ENCODE results near the gene GRB10.

The GRB10 gene

DNA sequence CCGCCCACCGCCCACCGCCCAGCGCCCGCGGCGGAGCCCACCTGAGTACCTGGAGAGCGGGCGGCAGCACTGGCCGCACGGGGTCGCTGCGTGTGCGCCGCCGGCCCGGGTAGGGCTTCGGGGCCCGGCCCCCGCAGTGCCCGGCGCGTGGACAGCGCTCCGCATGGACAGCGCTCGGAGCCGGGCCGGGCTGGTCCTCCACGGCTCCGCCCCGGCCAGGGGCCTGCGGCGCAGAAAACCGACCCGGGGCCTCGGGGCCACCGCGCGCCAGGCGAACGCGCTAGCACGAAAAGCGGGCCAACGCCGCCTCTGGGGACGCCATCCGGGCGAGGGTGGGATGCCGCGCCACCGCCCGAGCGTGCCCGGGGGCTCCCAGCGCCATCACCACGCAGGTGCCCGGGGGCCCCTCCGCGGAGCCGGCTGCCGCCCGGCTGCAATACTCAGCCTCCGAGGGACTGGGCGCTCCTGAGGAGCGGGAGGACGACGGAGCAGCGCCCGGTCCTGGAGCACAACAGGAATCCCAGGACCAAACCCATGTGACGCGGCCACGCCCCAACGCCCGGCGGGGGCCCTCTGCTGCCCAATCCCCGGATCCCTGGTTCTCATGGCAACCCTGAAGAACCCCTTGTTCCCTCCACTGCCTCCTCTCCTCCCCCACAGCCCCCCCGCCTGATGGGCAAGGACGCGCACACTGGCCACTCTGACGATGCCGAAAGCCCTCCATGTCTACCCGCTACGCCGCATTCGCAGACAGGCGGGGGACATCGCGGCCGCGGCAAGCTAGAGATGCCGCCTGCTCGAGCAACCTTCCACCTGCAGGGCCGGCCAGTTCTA is at the start of gene GRB10:
Gene GRB10 (minus strand): TSS at position 522 of the 834 bp plus-strand sequence. CDS start 50,574 bp downstream, outside the sequence.
- Histone ChIP-seq H3K4me2 (ENCODE audit: insufficient read depth, low read length) (no peak within 1 kb of the TSS), H3K4me3 (ENCODE audit: low read depth in 1 of 2, low read length in 2 of 2) (no peak within 1 kb of the TSS), H3K79me2 (ENCODE audit: insufficient read depth, low read length) (no peaks in the 10 kb centered on the region), H2AFZ (ENCODE audit: low read depth, low read length) (no peak within 1 kb of the TSS), H3K36me3 (ENCODE audit: insufficient read depth, low read length) (no peaks in the 10 kb centered on the region), H3K9ac (ENCODE audit: low read depth, low read length) (no peak within 1 kb of the TSS), H3K27me3 (ENCODE audit: insufficient read depth, low read length, poor library complexity) (peaks cover 6% of the 10 kb centered on the region), H3K4me1 (ENCODE audit: insufficient read depth, low read length) (no peaks in the 10 kb centered on the region), H4K20me1 (ENCODE audit: insufficient read depth, low read length) (no peaks in the 10 kb centered on the region), H3K9me3 (ENCODE audit: insufficient read depth, low read length, severe bottlenecking) (no peaks in the 10 kb centered on the region), H3K27ac (ENCODE audit: low read length) (no peak within 1 kb of the TSS)
- ATAC-seq (ENCODE audit: insufficient read depth, low read depth) (no peak), DNase-seq (no peak)
- TF ChIP-seq, protein P1, sequence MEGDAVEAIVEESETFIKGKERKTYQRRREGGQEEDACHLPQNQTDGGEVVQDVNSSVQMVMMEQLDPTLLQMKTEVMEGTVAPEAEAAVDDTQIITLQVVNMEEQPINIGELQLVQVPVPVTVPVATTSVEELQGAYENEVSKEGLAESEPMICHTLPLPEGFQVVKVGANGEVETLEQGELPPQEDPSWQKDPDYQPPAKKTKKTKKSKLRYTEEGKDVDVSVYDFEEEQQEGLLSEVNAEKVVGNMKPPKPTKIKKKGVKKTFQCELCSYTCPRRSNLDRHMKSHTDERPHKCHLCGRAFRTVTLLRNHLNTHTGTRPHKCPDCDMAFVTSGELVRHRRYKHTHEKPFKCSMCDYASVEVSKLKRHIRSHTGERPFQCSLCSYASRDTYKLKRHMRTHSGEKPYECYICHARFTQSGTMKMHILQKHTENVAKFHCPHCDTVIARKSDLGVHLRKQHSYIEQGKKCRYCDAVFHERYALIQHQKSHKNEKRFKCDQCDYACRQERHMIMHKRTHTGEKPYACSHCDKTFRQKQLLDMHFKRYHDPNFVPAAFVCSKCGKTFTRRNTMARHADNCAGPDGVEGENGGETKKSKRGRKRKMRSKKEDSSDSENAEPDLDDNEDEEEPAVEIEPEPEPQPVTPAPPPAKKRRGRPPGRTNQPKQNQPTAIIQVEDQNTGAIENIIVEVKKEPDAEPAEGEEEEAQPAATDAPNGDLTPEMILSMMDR (IDR thresholded peaks at IDR 0.05; ENCODE audit: borderline replicate concordance, extremely low read depth, low read length, poor library complexity, severe bottlenecking): no peak
- no peak for TF ChIP-seq EZH2 (IDR thresholded peaks at IDR 0.05; ENCODE audit: borderline replicate concordance, low read depth, low read length, severe bottlenecking)

DNA sequence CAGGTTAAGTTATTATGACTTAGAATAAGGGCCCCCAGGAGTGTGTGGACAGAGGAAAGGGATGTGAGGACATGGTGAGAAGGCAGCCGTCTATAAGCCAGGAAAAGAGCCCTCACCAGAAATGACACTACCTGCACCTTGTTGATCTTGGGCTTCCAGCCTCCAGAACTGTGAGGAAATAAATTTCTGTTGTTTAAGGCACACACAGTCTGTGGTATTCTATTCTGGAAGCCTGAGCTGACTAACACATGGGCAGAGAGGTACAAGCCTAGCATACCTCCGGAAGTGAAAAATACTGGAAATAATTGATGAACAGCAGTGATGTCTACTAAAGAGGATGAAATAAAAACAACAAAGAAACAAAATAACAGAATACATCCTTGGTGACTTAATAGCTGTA is 46.1 kb upstream of the GRB10 start:
- Histone ChIP-seq H3K79me2 (ENCODE audit: insufficient read depth, low read length) (no peaks in the 10 kb centered on the region), H3K4me2 (ENCODE audit: insufficient read depth, low read length) (no peak overlapping the region), H3K27ac (ENCODE audit: low read length) (no peak overlapping the region), H3K9me3 (ENCODE audit: insufficient read depth, low read length, severe bottlenecking) (no peaks in the 10 kb centered on the region), H3K27me3 (ENCODE audit: insufficient read depth, low read length, poor library complexity) (peaks cover 3% of the 10 kb centered on the region), H3K4me3 (ENCODE audit: low read depth in 1 of 2, low read length in 2 of 2) (no peak overlapping the region), H3K9ac (ENCODE audit: low read depth, low read length) (no peak overlapping the region), H4K20me1 (ENCODE audit: insufficient read depth, low read length) (no peaks in the 10 kb centered on the region), H3K4me1 (ENCODE audit: insufficient read depth, low read length) (no peaks in the 10 kb centered on the region), H2AFZ (ENCODE audit: low read depth, low read length) (no peak overlapping the region), H3K36me3 (ENCODE audit: insufficient read depth, low read length) (no peaks in the 10 kb centered on the region)
- no peak for ATAC-seq (ENCODE audit: insufficient read depth, low read depth)
- DNase-seq: no peak
- TF ChIP-seq EZH2 (IDR thresholded peaks at IDR 0.05; ENCODE audit: borderline replicate concordance, low read depth, low read length, severe bottlenecking): no peak
- TF ChIP-seq, protein P1 (IDR thresholded peaks at IDR 0.05; ENCODE audit: borderline replicate concordance, extremely low read depth, low read length, poor library complexity, severe bottlenecking): no peak

DNA sequence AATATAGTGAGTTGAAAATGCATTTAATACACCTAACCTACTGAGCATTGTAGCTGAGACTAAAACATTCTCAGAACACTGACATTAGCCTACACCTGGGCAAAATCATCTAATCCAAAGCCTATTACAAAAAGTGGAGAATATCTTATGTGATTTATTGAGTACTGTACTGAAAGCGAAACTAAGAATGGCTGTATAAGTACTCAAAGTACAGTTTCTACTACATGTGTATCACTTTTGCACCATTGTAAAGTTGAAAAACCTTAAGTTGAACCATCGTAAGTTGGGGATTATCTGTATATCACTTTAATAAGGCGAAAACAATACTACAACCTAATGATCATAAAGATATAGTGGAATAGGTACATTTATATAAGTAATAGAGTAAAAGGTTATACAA is 45.4 kb upstream of the GRB10 start:
- no peak for TF ChIP-seq EZH2 (IDR thresholded peaks at IDR 0.05; ENCODE audit: borderline replicate concordance, low read depth, low read length, severe bottlenecking)
- TF ChIP-seq, protein P1 (IDR thresholded peaks at IDR 0.05; ENCODE audit: borderline replicate concordance, extremely low read depth, low read length, poor library complexity, severe bottlenecking): no peak
- H3K4me1 ChIP-seq (ENCODE audit: insufficient read depth, low read length): no peaks in the 10 kb centered on the region
- no peak overlapping the region for H3K9ac ChIP-seq (ENCODE audit: low read depth, low read length)
- H3K4me2 ChIP-seq (ENCODE audit: insufficient read depth, low read length): no peak overlapping the region
- no peak overlapping the region for H2AFZ ChIP-seq (ENCODE audit: low read depth, low read length)
- no peaks in the 10 kb centered on the region for H4K20me1 ChIP-seq (ENCODE audit: insufficient read depth, low read length)
- H3K9me3 ChIP-seq (ENCODE audit: insufficient read depth, low read length, severe bottlenecking): no peaks in the 10 kb centered on the region
- DNase-seq: no peak
- no peak overlapping the region for H3K27ac ChIP-seq (ENCODE audit: low read length)
- no peaks in the 10 kb centered on the region for H3K36me3 ChIP-seq (ENCODE audit: insufficient read depth, low read length)
- no peak for ATAC-seq (ENCODE audit: insufficient read depth, low read depth)
- peaks cover 3% of the 10 kb centered on the region for H3K27me3 ChIP-seq (ENCODE audit: insufficient read depth, low read length, poor library complexity)
- no peak overlapping the region for H3K4me3 ChIP-seq (ENCODE audit: low read depth in 1 of 2, low read length in 2 of 2)
- no peaks in the 10 kb centered on the region for H3K79me2 ChIP-seq (ENCODE audit: insufficient read depth, low read length)
